HepG2 (cell line): ENCODE results near the gene COL2A1. TPM values are rescaled to one million over a fixed set of nuclear protein-coding genes. Genes with fewer than 3 reads are reported as not detected.

ENCODE experiments used
- ATAC-seq: fragments of 200-7000 bp; cut with Tn5 transposase; 3 replicates; pipeline ENCODE4 v1.9.1; 2020; ENCODE audit warnings: mild to moderate bottlenecking, moderate library complexity
- BruUV-seq: library from RNA; stranded (reverse); fragments of 400-500 nt; replicated peaks from 2 replicates; lab custom pipeline; 2021; lab: Mats Ljungman, UMichigan
- CTCF ChIA-PET: fragments of 300-600 bp; formaldehyde crosslinking; extraction: SDS; loops from one replicate; lab custom pipeline; 2021; ENCODE audit warnings: low total read pairs, inconsistent platforms, low intra/inter-chr PET ratio; lab: Yijun Ruan, JAX
- POLR2A ChIA-PET: fragments of 350-600 bp; sonication (Branson Sonifier 250); formaldehyde crosslinking; loops from one replicate; lab custom pipeline; 2020; ENCODE audit warnings: antibody characterized with exemption, inconsistent platforms; lab: Yijun Ruan, JAX
- DNase-seq: peaks from one replicate; pipeline ENCODE4 v3.0.0-alpha.2; 2015; ENCODE audit warnings: low spot score
- FAIRE-seq: peaks from 3 replicates; lab custom pipeline; 2011; peaks lifted over from hg19 to GRCh38; lab: Jason Lieb, UNC
- H2AFZ ChIP-seq: one replicate; pipeline ENCODE4 v1.6.1; 2011; ENCODE audit warnings: low read length, inconsistent platforms
- H3K27ac ChIP-seq: fragments of 300-600 bp; 3 replicates; pipeline ENCODE4 v1.8.0; 2011; ENCODE audit warnings: mixed run types, mild to moderate bottlenecking, mixed read lengths, low read length, inconsistent platforms; ENCODE audit not compliant: insufficient read depth; ENCODE audit errors: extremely low read length
- H3K27me3 ChIP-seq, 2 experiments: fragments of 200-600 bp in 1 of 2; 2 replicates in 1 of 2; 3 replicates in 1 of 2; pipeline versions ENCODE4 v1.6.0 to v1.8.0; 2011; ENCODE audit warnings: low read length in 2 of 2, mild to moderate bottlenecking in 2 of 2, moderate library complexity in 2 of 2, inconsistent platforms in 1 of 2; ENCODE audit not compliant: insufficient read depth in 2 of 2, control insufficient read depth in 1 of 2
- H3K36me3 ChIP-seq, 2 experiments: fragments of 200-600 bp in 1 of 2; replicated peaks in 1 of 2; 2 replicates in 1 of 2; 3 replicates in 1 of 2; pipeline versions ENCODE4 v1.5.1 to v1.8.0; 2011; ENCODE audit warnings: low read length in 2 of 2, inconsistent platforms in 1 of 2; ENCODE audit not compliant: insufficient read depth in 2 of 2, control insufficient read depth in 1 of 2
- H3K4me1 ChIP-seq: 2 replicates; pipeline ENCODE4 v1.5.1; 2012; ENCODE audit warnings: low read length, inconsistent platforms; ENCODE audit not compliant: insufficient read depth
- H3K4me2 ChIP-seq: 2 replicates; pipeline ENCODE4 v1.6.0; 2011; ENCODE audit warnings: low read depth, low read length, inconsistent platforms
- H3K4me3 ChIP-seq, 3 experiments: fragments of 200-600 bp in 1 of 3; sonication (generic), shearing (Covaris generic) in 1 of 3; replicated peaks in 1 of 3; 2 replicates each; pipeline ENCODE4 v1.5.1; 2011 to 2016; ENCODE audit warnings: low read length in 3 of 3, inconsistent platforms in 2 of 3, low read depth in 2 of 3, mild to moderate bottlenecking in 2 of 3, control low read depth in 1 of 3, mixed read lengths in 1 of 3; ENCODE audit not compliant: insufficient read depth in 1 of 3
- H3K79me2 ChIP-seq: one replicate; pipeline ENCODE4 v1.6.1; 2011; ENCODE audit warnings: low read length, inconsistent platforms; ENCODE audit not compliant: insufficient read depth
- H3K9ac ChIP-seq: 2 replicates; pipeline ENCODE4 v1.6.0; 2011; ENCODE audit warnings: mild to moderate bottlenecking, low read depth, low read length, inconsistent platforms; ENCODE audit not compliant: insufficient read depth
- H3K9me3 ChIP-seq: 2 replicates; pipeline ENCODE4 v1.5.1; 2012; ENCODE audit warnings: mild to moderate bottlenecking, low read length
- H4K20me1 ChIP-seq: 2 replicates; pipeline ENCODE4 v1.6.0; 2011; ENCODE audit warnings: inconsistent platforms, mild to moderate bottlenecking, low read length, moderate library complexity; ENCODE audit not compliant: insufficient read depth
- ATF7 ChIP-seq, 2 experiments: fragments of 450-650 bp in 1 of 2; sonication (generic) in 1 of 2; formaldehyde crosslinking in 1 of 2; IDR thresholded peaks; 2 replicates each; pipeline versions ENCODE4 v1.4.0 to v1.6.1; 2016 to 2020; ENCODE audit warnings: antibody characterized with exemption in 1 of 2, mild to moderate bottlenecking in 1 of 2, missing genetic modification reagents in 1 of 2
- BRF2 ChIP-seq: sonication (generic); formaldehyde crosslinking; IDR thresholded peaks from 2 replicates; pipeline ENCODE4 v1.8.1; 2022; ENCODE audit warnings: mild to moderate bottlenecking, missing genetic modification reagents
- GATAD1 ChIP-seq: IDR thresholded peaks from 2 replicates; pipeline ENCODE4 v1.6.1; 2016; ENCODE audit warnings: missing genetic modification reagents, missing compliant biosample characterization
- HBP1 ChIP-seq: IDR thresholded peaks from 2 replicates; pipeline ENCODE4 v1.6.1; 2016; ENCODE audit warnings: low read depth, control low read depth
- JUNB ChIP-seq: sonication (generic); formaldehyde crosslinking; IDR thresholded peaks from 2 replicates; pipeline ENCODE4 v1.8.0; 2022; ENCODE audit warnings: missing genetic modification reagents, mild to moderate bottlenecking, borderline replicate concordance
- MAFG ChIP-seq: sonication (generic); formaldehyde crosslinking; IDR thresholded peaks from 2 replicates; pipeline ENCODE4 v1.5.1; 2020; ENCODE audit warnings: mild to moderate bottlenecking, missing genetic modification reagents
- MLX ChIP-seq: IDR thresholded peaks from 2 replicates; pipeline ENCODE4 v1.6.1; 2016
- NFYB ChIP-seq: sonication (generic); formaldehyde crosslinking; IDR thresholded peaks from 2 replicates; pipeline ENCODE4 v1.4.0; 2020; ENCODE audit warnings: missing genetic modification reagents
- RBFOX2 ChIP-seq: fragments of 200-400 bp; formaldehyde crosslinking; IDR thresholded peaks from 2 replicates; pipeline ENCODE4 v1.6.1; 2017; ENCODE audit warnings: low read depth, mild to moderate bottlenecking, low read length
- RBM22 ChIP-seq: fragments of 200-400 bp; formaldehyde crosslinking; optimal IDR thresholded peaks from 2 replicates; pipeline ENCODE3; 2017; ENCODE audit warnings: mild to moderate bottlenecking, low read length, moderate library complexity
- REL ChIP-seq: sonication (generic); formaldehyde crosslinking; conservative IDR thresholded peaks from 2 replicates; pipeline ENCODE4 v1.8.0; 2022; ENCODE audit warnings: mild to moderate bottlenecking, missing genetic modification reagents, moderate library complexity
- SNRNP70 ChIP-seq: fragments of 200-400 bp; formaldehyde crosslinking; IDR thresholded peaks from 2 replicates; pipeline ENCODE4 v1.6.1; 2017; ENCODE audit warnings: mild to moderate bottlenecking, low read depth, low read length, moderate library complexity
- ZFP62 ChIP-seq: sonication (generic); formaldehyde crosslinking; IDR thresholded peaks from 2 replicates; pipeline ENCODE4 v1.4.0; 2020; ENCODE audit warnings: missing genetic modification reagents
- ZNF230 ChIP-seq: sonication (generic); formaldehyde crosslinking; IDR thresholded peaks from 2 replicates; pipeline ENCODE4 v1.4.0; 2020; ENCODE audit warnings: mild to moderate bottlenecking, missing genetic modification reagents
- WGBS: methylation state at CpG from one replicate; pipeline ENCODE4 v1.1.6; 2017; ENCODE audit warnings: low lambda C conversion rate; 5-methylcytosine and 5-hydroxymethylcytosine counted together
- in situ Hi-C: cut with HindIII; loops from 2 replicates; pipeline ENCODE4 v1.10.0; 2017; ENCODE audit warnings: low pct_unique_long_range_greater_than_20kb; ENCODE audit not compliant: extremely low pct_ligation_motif_present
- intact Hi-C: fragments of 100-400 bp; cut with micrococcal nuclease; formaldehyde crosslinking; loops from one replicate; pipeline ENCODE4 v1.10.0; 2022; ENCODE audit not compliant: unreplicated experiment
- polyA plus RNA-seq, 8 experiments: library from polyadenylated mRNA; depleted of rRNA in 3 of 8; stranded (reverse) in 7 of 8; unstranded in 1 of 8; fragments of >200 nt; fragmentation: Illumina TruSeq in 4 of 8; extraction: Trizol in 4 of 8; gene quantifications; 2 replicates each; pipeline versions ENCODE4 v1.2.1 to v1.2.3, GENCODE V29; 2011 to 2016; ENCODE audit warnings: low read depth in 4 of 8, missing spikeins in 1 of 8, mixed read lengths in 1 of 8; ENCODE audit not compliant: insufficient read depth in 1 of 8
- total RNA-seq, 5 experiments: library from RNA; depleted of rRNA; stranded (reverse); fragments of >200 nt; fragmentation: Illumina TruSeq; extraction: Trizol; gene quantifications; 2 replicates each; pipeline ENCODE4 v1.2.3, GENCODE V29; 2016; ENCODE audit warnings: low read depth in 1 of 5
- TF ChIP-seq, protein P1 (sequence below): sonication (generic); formaldehyde crosslinking; IDR thresholded peaks from 2 replicates; pipeline ENCODE4 v1.4.0; 2020; ENCODE audit warnings: missing genetic modification reagents
- TF ChIP-seq, protein P2 (sequence below): sonication (generic); formaldehyde crosslinking; IDR thresholded peaks from 2 replicates; pipeline ENCODE4 v1.8.0; 2022; ENCODE audit warnings: low read depth, missing genetic modification reagents

COL2A1 gene
- total and polyA plus RNA-seq, 2 of the 13 experiments (the other 11 are each of a cell fraction or from before 2014, with no cell fraction given), result 7.4 to 38.3 TPM

GRCh38 chr12:48029491-48030172 lies 25.4 kb upstream of the COL2A1 start:
- BruUV-seq, result no TSS peak
- FAIRE-seq (no peak), DNase-seq (no peak), ATAC-seq (no peak)
- WGBS, result 18% methylated on average over 7 of the region's 8 CpGs
- Histone ChIP-seq H3K27me3 (peaks cover 3 to 9% of the 10 kb centered on the region in 2 experiments; a peak in 1 of 5 replicates), H3K27ac (no peak overlapping the region), H3K36me3 (no peaks in the 10 kb centered on the region), H4K20me1 (no peaks in the 10 kb centered on the region), H3K4me2 (peak overlapping the region; percentile 40; the same call in 1 of the 2 replicates), H3K79me2 (no peaks in the 10 kb centered on the region), H3K4me1 (peaks cover 68% of the 10 kb centered on the region), H2AFZ (no peak overlapping the region), H3K9ac (no peak overlapping the region), H3K9me3 (no peaks in the 10 kb centered on the region), H3K4me3 (peak overlapping the region in 1 of 3 experiments; percentile 6; a peak in 1 of 6 replicates)
- in situ Hi-C loops, result no loop called here
- TF ChIP-seq BRF2 (CRISPR knock-in tag), result no peak
- no peak for TF ChIP-seq REL (CRISPR knock-in tag)
- TF ChIP-seq MAFG (CRISPR knock-in tag), result no peak
- no peak for TF ChIP-seq ZNF230 (CRISPR knock-in tag)
- no peak for TF ChIP-seq SNRNP70
- no peak for TF ChIP-seq GATAD1
- TF ChIP-seq, protein P1, sequence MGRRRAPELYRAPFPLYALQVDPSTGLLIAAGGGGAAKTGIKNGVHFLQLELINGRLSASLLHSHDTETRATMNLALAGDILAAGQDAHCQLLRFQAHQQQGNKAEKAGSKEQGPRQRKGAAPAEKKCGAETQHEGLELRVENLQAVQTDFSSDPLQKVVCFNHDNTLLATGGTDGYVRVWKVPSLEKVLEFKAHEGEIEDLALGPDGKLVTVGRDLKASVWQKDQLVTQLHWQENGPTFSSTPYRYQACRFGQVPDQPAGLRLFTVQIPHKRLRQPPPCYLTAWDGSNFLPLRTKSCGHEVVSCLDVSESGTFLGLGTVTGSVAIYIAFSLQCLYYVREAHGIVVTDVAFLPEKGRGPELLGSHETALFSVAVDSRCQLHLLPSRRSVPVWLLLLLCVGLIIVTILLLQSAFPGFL, result no peak
- no peak for TF ChIP-seq NFYB (CRISPR knock-in tag)
- TF ChIP-seq JUNB (CRISPR knock-in tag), result no peak
- TF ChIP-seq ZFP62 (CRISPR knock-in tag), result no peak
- TF ChIP-seq, protein P2, sequence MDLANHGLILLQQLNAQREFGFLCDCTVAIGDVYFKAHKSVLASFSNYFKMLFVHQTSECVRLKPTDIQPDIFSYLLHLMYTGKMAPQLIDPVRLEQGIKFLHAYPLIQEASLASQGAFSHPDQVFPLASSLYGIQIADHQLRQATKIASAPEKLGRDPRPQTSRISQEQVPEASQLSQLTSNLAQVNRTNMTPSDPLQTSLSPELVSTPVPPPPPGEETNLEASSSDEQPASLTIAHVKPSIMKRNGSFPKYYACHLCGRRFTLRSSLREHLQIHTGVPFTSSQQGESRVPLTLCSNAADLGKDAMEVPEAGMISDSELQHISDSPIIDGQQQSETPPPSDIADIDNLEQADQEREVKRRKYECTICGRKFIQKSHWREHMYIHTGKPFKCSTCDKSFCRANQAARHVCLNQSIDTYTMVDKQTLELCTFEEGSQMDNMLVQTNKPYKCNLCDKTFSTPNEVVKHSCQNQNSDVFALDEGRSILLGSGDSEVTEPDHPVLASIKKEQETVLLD (CRISPR knock-in tag), result no peak
- no peak for TF ChIP-seq RBM22
- no peak for TF ChIP-seq ATF7 (IDR thresholded peaks at IDR 0.05)
- no peak for TF ChIP-seq ATF7 (CRISPR knock-in tag; IDR thresholded peaks at IDR 0.05)
- no peak for TF ChIP-seq MLX (CRISPR knock-in tag)
- TF ChIP-seq HBP1, result no peak
- no peak for TF ChIP-seq RBFOX2
- POLR2A ChIA-PET, result no interaction called here
- intact Hi-C loops, result loop anchor here (10.0 kb wide), 2 partner anchors 65 to 125 kb away; partner anchors contain the start of genes TMEM106C and VDR
- CTCF ChIA-PET, result no interaction called here
